22Rv1 (cell line): ENCODE results near the gene ZNF337.
"Not testable (repeated sequence)": the region's sequence is repeated elsewhere in the genome, so short reads cannot be mapped to it uniquely, and the experiment has no call there.

Experiments
- H3K27ac ChIP-seq: fragments of 450-650 bp; 2 replicates; pipeline ENCODE4 v1.5.1; 2017
- CTCF ChIP-seq: fragments of 450-650 bp; IDR thresholded peaks from 2 replicates; pipeline ENCODE4 v1.5.1; 2017; ENCODE audit warnings: mild to moderate bottlenecking
- ZFX ChIP-seq: fragments of 450-650 bp; IDR thresholded peaks from 2 replicates; pipeline ENCODE4 v1.6.1; 2017; ENCODE audit warnings: antibody characterized with exemption, borderline replicate concordance

ZNF337 gene

GRCh38 chr20:25643716-25644115, 52.9 kb downstream of the ZNF337 start:
- TF ChIP-seq CTCF (no peak), ZFX (no peak)
- no peak overlapping the region for H3K27ac ChIP-seq

GRCh38 chr20:25637247-25637646, 59.4 kb downstream of the ZNF337 start:
- H3K27ac ChIP-seq, result no peak overlapping the region
- TF ChIP-seq ZFX, result no peak
- no peak for TF ChIP-seq CTCF

GRCh38 chr20:25632940-25633790, 63.5 kb downstream of the ZNF337 start:
- no peak overlapping the region for H3K27ac ChIP-seq

GRCh38 chr20:25630615-25631014, 66.0 kb downstream of the ZNF337 start:
- not testable (repeated sequence) for H3K27ac ChIP-seq

More at GRCh38 chr20:25632940-25633790, 63.5 kb downstream of the ZNF337 start:
- TF ChIP-seq ZFX (no peak), CTCF (no peak)

GRCh38 chr20:25629816-25630499, 66.7 kb downstream of the ZNF337 start:
- no peak overlapping the region for H3K27ac ChIP-seq
- TF ChIP-seq ZFX (no peak), CTCF (no peak)

- no peak overlapping the region for H3K27ac ChIP-seq
- no peak for TF ChIP-seq CTCF
- TF ChIP-seq ZFX, result no peak
These were observed 69.9 kb downstream of the ZNF337 start for GRCh38 chr20:25626779-25627178.

- peak overlapping the region; percentile 99 for H3K27ac ChIP-seq
- TF ChIP-seq CTCF (no peak), ZFX (no peak)
These were observed 72.1 kb downstream of the ZNF337 start for GRCh38 chr20:25624500-25624939.
